GM11168 (cell line): ENCODE measurements around the gene MAP2K4.

Experiments used
- in situ Hi-C: fragments of 300-500 bp; cut with MboI; formaldehyde crosslinking; loops from one replicate; pipeline ENCODE4 v1.12.0; 2022; ENCODE audit warnings: low sequenced_read_pairs; ENCODE audit not compliant: unreplicated experiment

Gene MAP2K4

GRCh38 chr17:12035673-12036072 is 15.0 kb downstream of the MAP2K4 start:
- in situ Hi-C loops, result no loop called here

GRCh38 chr17:12037970-12038369 is 17.3 kb downstream of the MAP2K4 start:
- in situ Hi-C loops, result no loop called here

GRCh38 chr17:12040478-12040877 is 19.8 kb downstream of the MAP2K4 start:
- in situ Hi-C loops, result no loop called here

- in situ Hi-C loops, result no loop called here
Observed at GRCh38 chr17:12041312-12041711, 20.6 kb downstream of the MAP2K4 start.

- in situ Hi-C loops, result no loop called here
Observed at GRCh38 chr17:12043702-12044101, 23.0 kb downstream of the MAP2K4 start.

DNA sequence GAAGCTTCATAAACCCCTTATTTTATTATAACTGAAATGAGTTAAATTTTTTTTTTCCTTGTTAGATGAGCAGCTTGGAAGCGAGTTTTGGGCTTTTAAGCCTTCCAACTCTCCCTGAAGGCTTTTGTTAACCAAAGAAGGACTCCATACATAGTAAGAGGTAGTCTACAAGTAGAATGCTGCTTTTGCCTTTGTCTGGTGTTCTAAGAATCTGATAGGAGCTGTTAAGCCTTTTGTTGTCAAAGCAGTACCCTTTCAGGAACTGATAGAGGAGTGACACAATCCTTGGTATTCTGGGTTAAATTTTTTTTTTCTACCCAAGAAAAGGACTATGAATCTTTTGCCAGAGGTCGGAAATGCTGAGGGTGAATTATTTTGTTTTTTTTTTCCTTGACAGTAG is 26.1 kb downstream of the MAP2K4 start:
- in situ Hi-C loops, result no loop called here

DNA sequence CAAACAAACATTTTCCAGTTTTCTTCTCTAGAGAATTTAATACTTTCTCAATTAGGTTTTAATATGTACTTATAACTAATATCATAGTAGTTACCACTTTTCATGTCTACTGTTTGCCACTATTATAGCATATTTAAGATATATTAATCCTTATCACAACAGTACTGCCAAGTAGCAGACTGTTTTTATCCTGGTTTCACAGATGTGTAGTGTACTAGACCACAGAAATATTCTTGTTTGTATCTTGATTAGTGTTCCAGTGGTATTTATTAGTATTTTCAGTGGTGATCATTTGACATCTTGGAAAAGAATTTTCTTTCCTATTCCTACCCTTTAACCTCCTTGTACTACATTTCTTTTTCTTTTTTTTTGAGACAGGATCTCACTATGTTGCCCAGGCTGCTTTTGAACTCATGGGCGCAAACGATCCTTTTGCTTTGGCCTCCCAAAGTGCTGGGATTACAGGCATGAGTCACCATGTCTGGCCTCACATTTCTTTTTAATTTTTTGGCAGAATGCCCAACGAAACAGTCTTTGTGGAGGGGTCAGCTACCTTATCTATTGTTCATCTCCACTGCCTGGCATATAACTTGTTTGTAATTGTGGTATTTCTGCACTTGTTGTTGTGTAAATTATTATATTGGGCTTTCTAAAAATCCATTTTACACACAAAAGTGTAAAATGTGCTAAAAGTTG is 27.2 kb downstream of the MAP2K4 start:
- in situ Hi-C loops, result no loop called here

DNA sequence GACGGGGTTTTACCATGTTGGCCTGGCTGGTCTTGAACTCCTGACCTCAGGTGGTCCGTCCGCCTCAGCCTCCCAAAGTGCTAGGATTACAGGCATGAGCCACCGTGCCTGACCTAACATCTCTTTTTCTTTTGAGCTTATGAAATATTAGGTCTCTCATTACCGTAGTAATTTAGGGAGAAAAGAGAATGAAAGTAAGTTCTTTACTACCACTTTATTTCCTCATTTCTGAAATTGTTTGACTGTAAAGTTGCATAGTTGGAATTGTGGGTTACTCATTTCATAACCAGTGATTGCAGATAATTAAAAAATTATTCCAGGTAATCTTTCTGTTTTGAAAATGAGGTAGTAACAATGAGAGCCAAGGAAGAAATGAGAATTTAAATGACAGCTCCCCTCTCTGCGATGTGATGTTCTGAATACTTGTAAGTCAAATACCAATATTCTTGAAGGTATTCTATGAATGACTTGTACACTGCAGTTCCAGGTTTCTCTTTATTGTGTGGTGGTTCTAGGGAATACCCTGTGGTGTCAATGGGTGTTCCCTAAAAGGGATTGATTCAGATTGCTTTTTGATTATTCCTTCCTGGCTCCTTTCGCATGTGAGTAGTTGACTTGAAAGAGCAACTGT is 28.3 kb downstream of the MAP2K4 start:
- in situ Hi-C loops, result no loop called here

GRCh38 chr17:12050646-12051225 is 30.1 kb downstream of the MAP2K4 start:
- in situ Hi-C loops, result no loop called here

GRCh38 chr17:12053552-12053951 is 32.9 kb downstream of the MAP2K4 start:
- in situ Hi-C loops, result no loop called here

GRCh38 chr17:12055889-12056288 is 35.2 kb downstream of the MAP2K4 start:
- in situ Hi-C loops, result no loop called here

- in situ Hi-C loops, result no loop called here
Observed at GRCh38 chr17:12057520-12057919, 36.8 kb downstream of the MAP2K4 start.

- in situ Hi-C loops, result no loop called here
Observed at GRCh38 chr17:12058535-12058934, 37.9 kb downstream of the MAP2K4 start.

- in situ Hi-C loops, result no loop called here
Observed at GRCh38 chr17:12062249-12062648, 41.6 kb downstream of the MAP2K4 start.

GRCh38 chr17:12064395-12064794 is 43.7 kb downstream of the MAP2K4 start:
- in situ Hi-C loops, result no loop called here

- in situ Hi-C loops, result no loop called here
Observed at GRCh38 chr17:12067485-12067884, 46.8 kb downstream of the MAP2K4 start.

- in situ Hi-C loops, result no loop called here
Observed at GRCh38 chr17:12068946-12069345, 48.3 kb downstream of the MAP2K4 start.

DNA sequence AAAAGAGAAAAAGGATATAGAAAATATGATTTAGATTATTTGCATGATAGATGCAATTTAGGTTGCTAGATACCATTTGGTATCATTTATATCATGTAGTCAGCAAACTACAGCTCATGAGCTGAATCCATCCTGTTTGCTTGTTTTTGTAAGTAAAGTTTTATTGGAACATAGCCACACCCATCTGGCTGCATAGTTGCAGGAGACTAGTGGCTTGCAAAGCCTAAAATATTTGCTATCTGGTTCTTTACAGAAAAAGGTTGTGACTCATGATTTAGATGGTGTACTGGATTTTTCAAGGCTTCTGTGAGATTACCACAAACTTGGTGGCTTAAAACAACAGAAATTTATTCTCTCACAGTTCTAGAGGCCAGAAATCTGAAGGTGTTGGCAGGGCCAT is 49.9 kb downstream of the MAP2K4 start:
- in situ Hi-C loops, result no loop called here

DNA sequence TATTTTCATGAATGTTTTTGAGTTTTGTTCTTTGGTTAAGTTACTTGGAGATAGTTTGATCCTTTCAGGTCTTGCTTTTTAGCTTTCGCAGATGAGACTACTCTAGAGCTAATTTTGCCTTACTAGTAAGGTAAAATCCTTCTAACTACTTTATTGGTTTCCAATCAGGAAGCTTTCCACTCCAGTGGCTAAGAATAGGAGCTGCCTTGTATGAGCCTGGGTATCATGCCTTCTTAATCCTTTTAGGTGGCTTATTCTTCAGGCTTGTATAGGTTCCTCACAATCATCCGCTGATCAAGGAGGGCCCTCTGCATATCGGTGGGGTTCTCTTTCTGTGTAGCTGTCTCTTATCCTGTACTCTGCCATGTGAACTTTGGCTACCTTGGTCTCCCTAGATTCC is 53.7 kb downstream of the MAP2K4 start:
- in situ Hi-C loops, result no loop called here

DNA sequence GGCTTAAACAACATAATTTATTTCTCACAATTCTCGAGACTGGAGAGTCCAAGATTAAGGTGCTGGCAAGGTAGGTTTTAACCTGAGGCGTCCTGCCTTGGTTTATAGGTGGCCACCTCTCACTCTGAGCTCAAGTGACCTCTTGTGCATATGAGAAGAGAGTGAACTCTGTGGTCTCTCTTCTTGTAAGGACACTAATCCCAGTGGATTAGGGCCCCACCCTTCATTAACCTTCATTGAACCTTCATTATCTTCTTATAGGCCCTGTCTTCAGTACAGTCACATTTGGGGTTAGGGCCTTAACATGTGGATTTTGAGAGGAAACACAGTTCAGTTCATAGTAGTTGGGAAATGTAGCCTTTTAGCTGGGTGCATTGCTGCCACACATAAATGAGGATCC is 57.1 kb downstream of the MAP2K4 start:
- in situ Hi-C loops, result no loop called here

DNA sequence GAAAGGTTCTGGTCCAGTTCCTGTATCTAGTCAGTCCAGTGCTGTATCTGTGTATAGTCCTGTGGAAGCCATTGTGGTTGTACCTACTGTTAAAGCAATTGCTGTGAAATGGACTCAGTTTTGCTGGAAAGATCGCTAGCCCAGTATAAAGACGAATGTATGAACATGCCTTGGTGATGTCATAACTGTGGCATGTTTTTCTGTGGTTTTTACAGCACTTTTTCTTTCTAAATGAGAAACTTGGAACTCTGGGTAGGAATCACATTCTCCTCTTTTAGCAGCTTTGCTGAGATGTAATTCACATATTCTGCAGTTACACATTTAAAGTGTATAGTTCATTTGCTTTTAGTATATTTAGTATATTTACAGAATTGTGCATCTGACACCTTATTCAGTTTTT is 58.1 kb downstream of the MAP2K4 start:
- in situ Hi-C loops, result no loop called here

DNA sequence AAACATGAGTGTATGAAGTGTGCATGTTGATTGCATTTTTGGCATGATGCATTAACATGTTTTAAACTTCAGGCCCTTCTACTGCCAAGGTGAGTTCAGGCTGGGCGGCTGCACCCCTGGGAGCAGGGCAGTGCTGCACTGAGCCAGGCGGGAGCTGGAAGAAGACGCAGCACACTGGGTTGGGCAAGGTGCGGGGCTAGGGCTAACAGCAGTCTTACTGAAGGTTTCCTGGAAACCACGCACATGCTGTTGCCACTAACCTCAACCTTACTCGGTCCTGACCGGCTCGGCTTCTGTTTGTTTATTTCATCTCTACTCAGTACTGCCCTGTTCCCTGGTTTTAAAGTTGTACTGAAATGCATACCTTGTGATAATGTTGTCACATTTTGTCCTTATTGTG is 61.0 kb downstream of the MAP2K4 start:
- in situ Hi-C loops, result no loop called here
